Epithelial cell of prostate (primary cell): ENCODE data around the gene KRTAP4-11.
"Not testable (repeated sequence)": the region's sequence is repeated elsewhere in the genome, so short reads cannot be mapped to it uniquely, and the experiment has no call there.

ENCODE experiments used
- DNase-seq: peaks from one replicate; pipeline ENCODE4 v3.0.0-alpha.2; 2011; ENCODE audit warnings: low read depth, low spot score
- H3K27ac ChIP-seq: fragments of 450-650 bp; 2 replicates; pipeline ENCODE4 v1.5.1; 2017; ENCODE audit warnings: mild to moderate bottlenecking

Gene KRTAP4-11

GRCh38 chr17:41096055-41096454 is 22.1 kb downstream of the KRTAP4-11 start:
- H3K27ac ChIP-seq, result no peak overlapping the region
- no peak for DNase-seq

- H3K27ac ChIP-seq, DNase-seq: not testable (repeated sequence)
Observed at GRCh38 chr17:41088760-41089352, 29.3 kb downstream of the KRTAP4-11 start.

- DNase-seq, result not testable (repeated sequence)
- H3K27ac ChIP-seq, result peak within 1 kb of the TSS; percentile 27
Observed at GRCh38 chr17:41084100-41084856, 33.9 kb downstream of the KRTAP4-11 start, which contains the start of gene KRTAP4-7. Gene KRTAP4-7, plus strand, starts transcription at chr17:41084150. Its CDS starts 57 bp downstream, at chr17:41084207.

- not testable (repeated sequence) for H3K27ac ChIP-seq, DNase-seq
Observed at GRCh38 chr17:41083427-41083826, 34.7 kb downstream of the KRTAP4-11 start.

- peak overlapping the region; percentile 27 for H3K27ac ChIP-seq
- DNase-seq, result peak; percentile 49
Observed at GRCh38 chr17:41082626-41083025, 35.5 kb downstream of the KRTAP4-11 start.

- no peak for DNase-seq
- H3K27ac ChIP-seq, result no peak overlapping the region
Observed at GRCh38 chr17:41076788-41077187, 41.4 kb downstream of the KRTAP4-11 start.

- no peak for DNase-seq
- H3K27ac ChIP-seq, result no peak overlapping the region
Observed at GRCh38 chr17:41073676-41074075, 44.5 kb downstream of the KRTAP4-11 start.

GRCh38 chr17:41071606-41072360 is 46.4 kb downstream of the KRTAP4-11 start:
- no peak overlapping the region for H3K27ac ChIP-seq
- DNase-seq, result no peak

GRCh38 chr17:41069031-41069430 is 49.1 kb downstream of the KRTAP4-11 start:
- no peak overlapping the region for H3K27ac ChIP-seq
- no peak for DNase-seq

GRCh38 chr17:41067281-41067680 is 50.9 kb downstream of the KRTAP4-11 start:
- DNase-seq, result no peak
- H3K27ac ChIP-seq, result no peak overlapping the region
